ENCODE data around the gene UNC13C. TPM values are rescaled to one million over a fixed set of nuclear protein-coding genes. Genes with fewer than 3 reads are reported as not detected.

UNC13C gene
- total and polyA plus RNA-seq, 2 experiments from 2014 or later: not detected

- DNase-seq: no peak
- H4K20me1 ChIP-seq (ENCODE audit: insufficient read depth): no peaks in the 10 kb centered on the region
- H3K4me2 ChIP-seq (ENCODE audit: unreplicated experiment): no peak overlapping the region
- no peaks in the 10 kb centered on the region for H3F3A ChIP-seq (ENCODE audit: insufficient read depth)
- H3K9me2 ChIP-seq (ENCODE audit: insufficient read depth): no peaks in the 10 kb centered on the region
- no peak overlapping the region for H3K9ac ChIP-seq
- no peaks in the 10 kb centered on the region for H3K36me3 ChIP-seq (ENCODE audit: low read depth)
- no peak overlapping the region for H3K27ac ChIP-seq
- no peak for TF ChIP-seq EZH2phosphoT487 (IDR thresholded peaks at IDR 0.05; ENCODE audit: insufficient read depth, low read depth)
- TF ChIP-seq EZH2 (IDR thresholded peaks at IDR 0.05; ENCODE audit: insufficient read depth, poor library complexity, severe bottlenecking): no peak
- in situ Hi-C loops (cut with MboI): no loop called here
- no peaks in the 10 kb centered on the region for H3K9me3 ChIP-seq (ENCODE audit: low read depth)
- no peak overlapping the region for H2AFZ ChIP-seq
- no peaks in the 10 kb centered on the region for H3K27me3 ChIP-seq (replicated peaks; ENCODE audit: insufficient read depth)
- no peak overlapping the region for H3K4me3 ChIP-seq
- WGBS, 2 experiments (ENCODE audit: low coverage in 1 of 2, low lambda C conversion rate in 2 of 2, missing lambda C conversion rate in 2 of 2): 36 to 44% methylated on average over 6 of the region's 6 CpGs
- no peaks in the 10 kb centered on the region for H3K4me1 ChIP-seq (ENCODE audit: insufficient read depth)
- H3K79me2 ChIP-seq (ENCODE audit: insufficient read depth): no peaks in the 10 kb centered on the region
Measured at GRCh38 chr15:54256190-54256589, 277.9 kb downstream of the UNC13C start.

GRCh38 chr15:54273928-54274327, 295.7 kb downstream of the UNC13C start:
- 6 to 7% methylated on average over 3 of the region's 3 CpGs for WGBS, 2 experiments (ENCODE audit: low coverage in 1 of 2, low lambda C conversion rate in 2 of 2, missing lambda C conversion rate in 2 of 2)
- H3K4me3 ChIP-seq: no peak overlapping the region
- no peaks in the 10 kb centered on the region for H3K9me2 ChIP-seq (ENCODE audit: insufficient read depth)
- H3K4me1 ChIP-seq (ENCODE audit: insufficient read depth): no peaks in the 10 kb centered on the region
- no peaks in the 10 kb centered on the region for H3K9me3 ChIP-seq (ENCODE audit: low read depth)
- H3K27ac ChIP-seq: no peak overlapping the region
- in situ Hi-C loops (cut with MboI): no loop called here
- H3F3A ChIP-seq (ENCODE audit: insufficient read depth): no peaks in the 10 kb centered on the region
- no peak for DNase-seq
- H3K27me3 ChIP-seq (replicated peaks; ENCODE audit: insufficient read depth): no peaks in the 10 kb centered on the region
- no peaks in the 10 kb centered on the region for H3K79me2 ChIP-seq (ENCODE audit: insufficient read depth)
- no peak overlapping the region for H3K4me2 ChIP-seq (ENCODE audit: unreplicated experiment)
- no peak overlapping the region for H3K9ac ChIP-seq
- no peaks in the 10 kb centered on the region for H4K20me1 ChIP-seq (ENCODE audit: insufficient read depth)
- no peaks in the 10 kb centered on the region for H3K36me3 ChIP-seq (ENCODE audit: low read depth)
- TF ChIP-seq EZH2 (IDR thresholded peaks at IDR 0.05; ENCODE audit: insufficient read depth, poor library complexity, severe bottlenecking): no peak
- no peak for TF ChIP-seq EZH2phosphoT487 (IDR thresholded peaks at IDR 0.05; ENCODE audit: insufficient read depth, low read depth)
- H2AFZ ChIP-seq: no peak overlapping the region

- no peak for TF ChIP-seq EZH2phosphoT487 (IDR thresholded peaks at IDR 0.05; ENCODE audit: insufficient read depth, low read depth)
- no peak for TF ChIP-seq EZH2 (IDR thresholded peaks at IDR 0.05; ENCODE audit: insufficient read depth, poor library complexity, severe bottlenecking)
- H3K27me3 ChIP-seq (replicated peaks; ENCODE audit: insufficient read depth): no peaks in the 10 kb centered on the region
- no peaks in the 10 kb centered on the region for H3K4me1 ChIP-seq (ENCODE audit: insufficient read depth)
- H3K9me3 ChIP-seq (ENCODE audit: low read depth): no peaks in the 10 kb centered on the region
- no peaks in the 10 kb centered on the region for H3K36me3 ChIP-seq (ENCODE audit: low read depth)
- H3K4me2 ChIP-seq (ENCODE audit: unreplicated experiment): no peak overlapping the region
- no peaks in the 10 kb centered on the region for H3K79me2 ChIP-seq (ENCODE audit: insufficient read depth)
- no peak overlapping the region for H2AFZ ChIP-seq
- 13 to 25% methylated on average over 4 of the region's 4 CpGs for WGBS, 2 experiments (ENCODE audit: low coverage in 1 of 2, low lambda C conversion rate in 2 of 2, missing lambda C conversion rate in 2 of 2)
- H3K9ac ChIP-seq: no peak overlapping the region
- H3K27ac ChIP-seq: no peak overlapping the region
- no peaks in the 10 kb centered on the region for H3K9me2 ChIP-seq (ENCODE audit: insufficient read depth)
- H3F3A ChIP-seq (ENCODE audit: insufficient read depth): no peaks in the 10 kb centered on the region
- H4K20me1 ChIP-seq (ENCODE audit: insufficient read depth): no peaks in the 10 kb centered on the region
- DNase-seq: no peak
- H3K4me3 ChIP-seq: no peak overlapping the region
- in situ Hi-C loops (cut with MboI): no loop called here
Measured at GRCh38 chr15:54277834-54278233, 299.6 kb downstream of the UNC13C start.

- H3K27ac ChIP-seq: no peak overlapping the region
- no peak overlapping the region for H3K4me3 ChIP-seq
- 16 to 19% methylated on average over 7 of the region's 7 CpGs for WGBS, 2 experiments (ENCODE audit: low coverage in 1 of 2, low lambda C conversion rate in 2 of 2, missing lambda C conversion rate in 2 of 2)
- H3K79me2 ChIP-seq (ENCODE audit: insufficient read depth): no peaks in the 10 kb centered on the region
- no peak overlapping the region for H3K4me2 ChIP-seq (ENCODE audit: unreplicated experiment)
- H3K9me2 ChIP-seq (ENCODE audit: insufficient read depth): no peaks in the 10 kb centered on the region
- no peaks in the 10 kb centered on the region for H4K20me1 ChIP-seq (ENCODE audit: insufficient read depth)
- no peaks in the 10 kb centered on the region for H3K9me3 ChIP-seq (ENCODE audit: low read depth)
- H3K9ac ChIP-seq: no peak overlapping the region
- DNase-seq: no peak
- no peaks in the 10 kb centered on the region for H3K36me3 ChIP-seq (ENCODE audit: low read depth)
- no peaks in the 10 kb centered on the region for H3F3A ChIP-seq (ENCODE audit: insufficient read depth)
- H2AFZ ChIP-seq: no peak overlapping the region
- in situ Hi-C loops (cut with MboI): no loop called here
- no peaks in the 10 kb centered on the region for H3K4me1 ChIP-seq (ENCODE audit: insufficient read depth)
- H3K27me3 ChIP-seq (replicated peaks; ENCODE audit: insufficient read depth): no peaks in the 10 kb centered on the region
- TF ChIP-seq EZH2phosphoT487 (IDR thresholded peaks at IDR 0.05; ENCODE audit: insufficient read depth, low read depth): no peak
- no peak for TF ChIP-seq EZH2 (IDR thresholded peaks at IDR 0.05; ENCODE audit: insufficient read depth, poor library complexity, severe bottlenecking)
Measured at GRCh38 chr15:54280726-54281125, 302.5 kb downstream of the UNC13C start.
